ENCODE measurements around the gene MKNK1. TPM values are rescaled to one million over a fixed set of nuclear protein-coding genes. Genes with fewer than 3 reads are reported as not detected.

MKNK1 gene
- total and polyA plus RNA-seq, 8 donors = 21.2 to 182 (median 36.7) TPM

DNA sequence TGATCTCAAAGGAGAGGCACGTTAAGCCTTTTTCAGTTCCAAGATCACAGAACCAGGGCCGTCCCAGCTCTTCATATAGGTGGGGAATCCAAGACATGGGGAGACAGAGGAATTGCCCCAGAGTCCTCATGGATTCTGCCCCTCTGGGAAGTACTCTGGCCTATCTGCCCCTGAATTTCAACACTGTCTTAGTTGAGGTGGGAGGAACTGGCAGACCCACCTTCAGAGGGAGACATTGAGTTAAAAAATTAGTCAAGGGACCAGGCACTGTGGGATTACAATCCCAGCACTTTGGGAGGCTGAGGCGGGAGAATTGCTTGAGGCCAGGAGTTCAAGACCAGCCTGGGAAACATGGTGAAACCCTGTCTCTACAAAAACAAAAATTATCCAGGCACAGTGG, 50.6 kb downstream of the MKNK1 start:
- WGBS, 5 donors = 83 to 97% (median 89%) methylated on average over 3 of the region's 3 CpGs
- Histone ChIP-seq H3K36me3 (peaks cover 8 to 14% (median 13%) of the 10 kb centered on the region in 4 donors), H3K9me3 (no peaks in the 10 kb centered on the region), H3K4me3 (no peak overlapping the region), H3K4me1 (no peaks in the 10 kb centered on the region), H3K27me3 (peaks cover 3 to 37% (median 10%) of the 10 kb centered on the region in 3 donors), H3K27ac (no peak overlapping the region)
- intact Hi-C loops (cut with DNase I; ENCODE audit: low total_unique reads) = no loop called here
- TF ChIP-seq POLR2A (IDR thresholded peaks at IDR 0.05) (no peak), EP300 (IDR thresholded peaks at IDR 0.05) (no peak), POLR2AphosphoS5 (IDR thresholded peaks at IDR 0.05) (no peak)
- TF ChIP-seq, protein P1, sequence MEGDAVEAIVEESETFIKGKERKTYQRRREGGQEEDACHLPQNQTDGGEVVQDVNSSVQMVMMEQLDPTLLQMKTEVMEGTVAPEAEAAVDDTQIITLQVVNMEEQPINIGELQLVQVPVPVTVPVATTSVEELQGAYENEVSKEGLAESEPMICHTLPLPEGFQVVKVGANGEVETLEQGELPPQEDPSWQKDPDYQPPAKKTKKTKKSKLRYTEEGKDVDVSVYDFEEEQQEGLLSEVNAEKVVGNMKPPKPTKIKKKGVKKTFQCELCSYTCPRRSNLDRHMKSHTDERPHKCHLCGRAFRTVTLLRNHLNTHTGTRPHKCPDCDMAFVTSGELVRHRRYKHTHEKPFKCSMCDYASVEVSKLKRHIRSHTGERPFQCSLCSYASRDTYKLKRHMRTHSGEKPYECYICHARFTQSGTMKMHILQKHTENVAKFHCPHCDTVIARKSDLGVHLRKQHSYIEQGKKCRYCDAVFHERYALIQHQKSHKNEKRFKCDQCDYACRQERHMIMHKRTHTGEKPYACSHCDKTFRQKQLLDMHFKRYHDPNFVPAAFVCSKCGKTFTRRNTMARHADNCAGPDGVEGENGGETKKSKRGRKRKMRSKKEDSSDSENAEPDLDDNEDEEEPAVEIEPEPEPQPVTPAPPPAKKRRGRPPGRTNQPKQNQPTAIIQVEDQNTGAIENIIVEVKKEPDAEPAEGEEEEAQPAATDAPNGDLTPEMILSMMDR (IDR thresholded peaks at IDR 0.05) = no peak
- no peak for DNase-seq

DNA sequence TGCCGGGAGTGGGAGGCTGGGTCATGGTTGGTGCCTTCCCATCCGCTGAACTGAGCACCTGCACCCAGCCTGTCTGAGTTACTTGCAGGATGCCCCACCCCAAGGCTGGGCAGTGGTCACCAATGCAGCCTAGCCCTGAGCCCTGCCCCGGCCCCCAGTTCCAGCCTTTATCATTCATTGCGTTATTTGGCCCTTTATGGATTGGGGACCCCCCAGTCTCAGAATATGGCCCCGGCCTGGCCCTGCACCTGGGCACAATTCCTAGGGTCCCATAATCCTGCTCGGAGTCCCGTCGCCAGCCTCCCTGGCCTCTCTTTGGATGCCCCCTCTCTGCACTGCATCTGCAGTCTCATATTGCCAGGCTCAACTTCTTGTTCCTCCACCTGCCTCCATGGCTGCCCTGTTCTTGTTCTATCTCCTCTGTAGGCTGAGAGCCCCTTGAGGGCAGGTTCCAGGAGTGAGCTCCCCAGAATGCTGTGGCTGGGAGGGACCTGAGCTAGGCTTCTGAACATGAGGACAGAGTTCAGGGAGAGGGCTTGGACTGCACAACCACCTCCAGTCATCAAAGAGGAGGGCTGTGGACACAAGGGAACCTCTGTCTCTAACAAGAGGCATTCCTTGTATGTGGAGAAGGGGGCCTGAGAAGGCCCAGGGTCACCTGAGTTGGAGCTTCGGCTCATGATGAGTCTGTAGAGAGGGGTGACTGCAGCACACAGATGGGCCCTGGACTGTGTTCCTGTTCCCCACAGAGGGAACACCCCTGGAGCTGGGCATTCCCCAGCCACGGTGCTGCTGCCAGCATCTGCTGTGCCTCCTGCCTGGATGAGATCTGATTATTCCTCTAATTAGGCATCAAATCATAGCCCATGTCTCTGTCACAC, 51.5 kb downstream of the MKNK1 start:
- Histone ChIP-seq H3K4me3 (no peak overlapping the region), H3K36me3 (peaks cover 0 to 5% (median 4%) of the 10 kb centered on the region in 4 donors), H3K4me1 (peaks cover 0 to 5% (median 0%) of the 10 kb centered on the region in 4 donors), H3K9me3 (no peaks in the 10 kb centered on the region), H3K27me3 (peaks cover 3 to 42% (median 12%) of the 10 kb centered on the region in 3 donors), H3K27ac (no peak overlapping the region)
- TF ChIP-seq EP300 (IDR thresholded peaks at IDR 0.05) (no peak), POLR2A (IDR thresholded peaks at IDR 0.05) (no peak), POLR2AphosphoS5 (IDR thresholded peaks at IDR 0.05) (no peak)
- TF ChIP-seq, protein P1 (IDR thresholded peaks at IDR 0.05) = no peak
- intact Hi-C loops (cut with DNase I; ENCODE audit: low total_unique reads) = no loop called here
- 89 to 95% (median 91%) methylated on average over 9 to 10 of the region's 10 CpGs for WGBS, 5 donors
- no peak for DNase-seq

DNA sequence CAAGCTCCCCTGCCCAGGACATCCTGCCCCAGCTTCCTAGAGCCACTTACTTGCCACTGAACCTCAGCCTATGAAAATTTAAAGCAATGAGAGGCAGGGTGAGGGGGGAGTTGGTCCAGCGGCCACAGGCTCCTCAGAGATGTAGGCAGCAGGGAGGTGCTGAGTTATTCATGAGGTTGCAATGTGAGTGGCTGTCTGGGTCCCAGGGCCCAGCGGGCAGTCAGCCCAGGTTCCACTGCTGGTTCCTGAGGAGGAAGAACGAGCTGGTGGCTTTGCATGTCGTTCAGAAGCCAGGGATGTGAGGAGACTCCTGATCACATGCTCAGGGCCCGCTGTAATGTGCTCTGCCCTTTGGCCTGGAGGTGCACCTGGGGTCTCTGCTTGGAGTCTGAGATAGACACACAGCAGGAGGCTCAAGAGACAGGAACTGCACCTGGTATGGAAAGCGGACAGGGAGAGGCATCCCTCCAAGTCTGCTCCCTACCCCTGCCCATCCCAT, 52.4 kb downstream of the MKNK1 start, which contains the start of gene KNCN:
TSS of gene KNCN (minus strand) at position 51 of the 499 bp plus-strand sequence. CDS start 432 bp downstream, outside the sequence.
- Histone ChIP-seq H3K4me1 (peaks cover 0 to 5% (median 0%) of the 10 kb centered on the region in 4 donors), H3K36me3 (no peaks in the 10 kb centered on the region), H3K27ac (no peak within 1 kb of the TSS), H3K27me3 (peaks cover 3 to 51% (median 16%) of the 10 kb centered on the region in 3 donors), H3K9me3 (no peaks in the 10 kb centered on the region), H3K4me3 (no peak within 1 kb of the TSS)
- no peak for DNase-seq
- intact Hi-C loops (cut with DNase I; ENCODE audit: low total_unique reads) = no loop called here
- WGBS, 5 donors = 71 to 81% (median 72%) methylated on average over 6 of the region's 6 CpGs
- TF ChIP-seq POLR2A (IDR thresholded peaks at IDR 0.05) = no peak
- no peak for TF ChIP-seq EP300 (IDR thresholded peaks at IDR 0.05)
- TF ChIP-seq, protein P1 (IDR thresholded peaks at IDR 0.05) = no peak
- TF ChIP-seq POLR2AphosphoS5 (IDR thresholded peaks at IDR 0.05) = no peak

DNA sequence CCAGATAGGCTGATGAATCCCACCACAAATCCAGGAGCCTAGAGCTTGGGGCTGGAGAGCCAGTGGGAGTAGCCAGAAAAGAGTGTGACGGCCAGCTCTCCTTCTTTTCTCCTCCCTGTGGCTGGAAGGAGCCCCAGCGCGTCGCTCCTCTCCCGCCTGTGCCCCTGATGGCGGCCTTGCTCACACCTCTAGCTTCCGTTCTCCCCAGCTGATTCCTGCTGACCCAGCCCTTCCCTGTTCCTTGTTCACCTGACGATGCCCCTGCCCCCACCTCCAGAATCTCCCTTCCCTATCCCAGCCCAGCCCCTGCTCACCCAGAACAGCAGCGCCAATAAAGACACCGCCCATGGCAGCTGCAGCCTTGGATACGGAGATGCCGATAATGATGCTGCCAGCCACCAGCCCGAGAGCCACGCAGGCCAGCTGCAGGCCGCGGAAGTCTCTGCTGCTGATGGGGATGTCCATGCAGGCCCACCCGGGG, 53.3 kb downstream of the MKNK1 start:
- intact Hi-C loops (cut with DNase I; ENCODE audit: low total_unique reads) = no loop called here
- DNase-seq = no peak
- no peaks in the 10 kb centered on the region for H3K9me3 ChIP-seq
- no peaks in the 10 kb centered on the region for H3K36me3 ChIP-seq
- WGBS, 5 donors = 46 to 57% (median 54%) methylated on average over 16 to 17 of the region's 17 CpGs
- TF ChIP-seq POLR2A (IDR thresholded peaks at IDR 0.05) = no peak
- TF ChIP-seq, protein P1 (IDR thresholded peaks at IDR 0.05) = no peak
- TF ChIP-seq POLR2AphosphoS5 (IDR thresholded peaks at IDR 0.05) = no peak
- no peak for TF ChIP-seq EP300 (IDR thresholded peaks at IDR 0.05)
- H3K4me1 ChIP-seq = peaks cover 0 to 5% (median 0%) of the 10 kb centered on the region in 4 donors
- no peak overlapping the region for H3K4me3 ChIP-seq
- no peak overlapping the region for H3K27ac ChIP-seq
- peaks cover 3 to 59% (median 24%) of the 10 kb centered on the region in 3 donors for H3K27me3 ChIP-seq

Data from stomach (tissue), 9 donors.